Stimulated activated naive CD8-positive, alpha-beta T cell treated with anti-CD3 and anti-CD28 coated beads, Interleukin-15, amount 100 ng/mL, for 72 hours (primary cell): ENCODE data around the gene SMIM30.

ENCODE experiments used
- ATAC-seq: fragments of 150-1000 bp; cut with Tn5 transposase; 2 replicates; pipeline ENCODE4 v1.10.0; 2021; ENCODE audit warnings: mild to moderate bottlenecking, moderate library complexity
- DNase-seq, 2 donors: peaks; one replicate each; pipeline ENCODE4 v3.0.0; 2021 to 2022
- H3K27ac Mint-ChIP-seq, 2 donors: one replicate each; pipeline ENCODE4 v1.8.0; 2022; ENCODE audit warnings: mild to moderate bottlenecking in 2 of 2, mixed read lengths in 2 of 2, moderate library complexity in 2 of 2
- H3K27me3 Mint-ChIP-seq: one replicate; pipeline ENCODE4 v1.8.0; 2022; ENCODE audit warnings: mixed read lengths
- H3K4me1 Mint-ChIP-seq: one replicate; pipeline ENCODE4 v1.8.0; 2022; ENCODE audit warnings: mild to moderate bottlenecking, mixed read lengths
- H3K4me3 Mint-ChIP-seq, 2 donors: one replicate each; pipeline ENCODE4 v1.8.0; 2022; ENCODE audit warnings: mild to moderate bottlenecking in 2 of 2, mixed read lengths in 2 of 2, moderate library complexity in 1 of 2
- H3K9me3 Mint-ChIP-seq, 2 donors: one replicate each; pipeline ENCODE4 v1.8.0; 2022; ENCODE audit warnings: mixed read lengths in 2 of 2

Gene SMIM30

DNA sequence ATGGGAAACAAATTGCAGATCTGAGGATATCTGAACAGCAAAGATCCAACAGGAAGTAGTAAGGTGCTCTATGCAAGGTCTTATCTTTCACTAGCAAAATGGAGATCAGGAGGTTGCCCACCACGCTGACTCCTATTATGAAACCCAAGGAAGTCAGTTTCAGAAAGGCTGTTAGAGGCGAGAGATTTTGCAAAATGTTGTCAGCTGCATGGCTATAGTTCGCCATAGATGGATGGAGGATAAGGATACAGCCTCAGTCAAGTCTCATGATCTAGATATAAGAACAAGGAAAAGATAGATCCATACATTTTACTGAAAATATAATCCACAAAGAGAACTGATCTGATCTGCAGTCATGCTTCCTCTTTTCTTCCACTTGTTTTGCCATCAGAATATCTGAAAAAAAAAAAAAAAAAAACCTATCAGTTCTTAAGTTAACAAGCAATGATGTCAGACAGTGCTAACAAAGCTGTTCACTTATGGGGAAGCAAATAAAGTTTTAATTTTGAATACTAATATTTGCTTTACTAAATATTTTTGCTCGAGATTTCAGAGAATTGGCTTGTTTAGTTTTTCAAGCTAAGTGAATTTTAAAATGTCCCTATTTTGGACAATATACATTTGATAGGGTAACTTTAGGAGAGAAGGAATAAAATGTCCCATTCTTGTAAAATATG is 33.7 kb downstream of the SMIM30 start:
- Mint-ChIP-seq H3K27ac (no peak overlapping the region), H3K4me1 (peaks cover 6% of the 10 kb centered on the region), H3K4me3 (no peak overlapping the region), H3K9me3 (no peaks in the 10 kb centered on the region), H3K27me3 (peaks cover 60% of the 10 kb centered on the region)
- no peak for DNase-seq
- no peak for ATAC-seq

DNA sequence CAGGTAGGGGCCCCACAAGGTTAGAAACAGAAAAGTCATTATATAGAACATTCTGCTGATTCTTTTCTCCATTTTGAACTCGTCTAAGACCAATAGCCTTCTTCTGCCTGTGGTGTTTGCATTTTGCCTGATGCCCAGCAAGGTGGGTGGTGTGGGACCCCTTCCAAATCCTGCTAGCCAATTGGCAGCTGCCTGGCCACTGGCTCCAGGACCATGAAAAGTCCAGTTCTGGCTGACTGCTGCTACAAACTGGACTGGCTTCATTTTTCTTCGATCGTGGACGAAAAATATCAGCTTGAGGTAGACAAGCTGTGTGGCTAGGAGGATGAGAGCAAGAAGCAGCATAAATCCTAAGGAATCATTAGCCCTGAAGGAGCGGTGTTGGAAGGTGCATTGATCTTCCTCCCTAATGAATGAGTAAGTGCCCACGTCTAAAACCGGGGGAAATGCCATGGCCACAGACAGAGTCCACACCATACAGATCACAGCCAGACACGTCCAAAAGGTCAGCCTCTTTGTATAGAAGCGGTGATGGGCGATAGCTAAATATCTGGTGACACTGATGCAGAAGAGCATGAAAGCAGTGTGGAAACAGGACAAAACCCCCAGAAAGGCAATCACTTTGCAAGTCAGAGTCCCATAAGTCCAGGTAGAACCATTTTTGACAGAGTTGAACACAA is 34.4 kb downstream of the SMIM30 start:
- H3K4me3 Mint-ChIP-seq, result no peak overlapping the region
- ATAC-seq, result no peak
- H3K4me1 Mint-ChIP-seq, result peaks cover 6% of the 10 kb centered on the region
- H3K27ac Mint-ChIP-seq, result no peak overlapping the region
- DNase-seq, result no peak
- no peaks in the 10 kb centered on the region for H3K9me3 Mint-ChIP-seq
- peaks cover 63% of the 10 kb centered on the region for H3K27me3 Mint-ChIP-seq

DNA sequence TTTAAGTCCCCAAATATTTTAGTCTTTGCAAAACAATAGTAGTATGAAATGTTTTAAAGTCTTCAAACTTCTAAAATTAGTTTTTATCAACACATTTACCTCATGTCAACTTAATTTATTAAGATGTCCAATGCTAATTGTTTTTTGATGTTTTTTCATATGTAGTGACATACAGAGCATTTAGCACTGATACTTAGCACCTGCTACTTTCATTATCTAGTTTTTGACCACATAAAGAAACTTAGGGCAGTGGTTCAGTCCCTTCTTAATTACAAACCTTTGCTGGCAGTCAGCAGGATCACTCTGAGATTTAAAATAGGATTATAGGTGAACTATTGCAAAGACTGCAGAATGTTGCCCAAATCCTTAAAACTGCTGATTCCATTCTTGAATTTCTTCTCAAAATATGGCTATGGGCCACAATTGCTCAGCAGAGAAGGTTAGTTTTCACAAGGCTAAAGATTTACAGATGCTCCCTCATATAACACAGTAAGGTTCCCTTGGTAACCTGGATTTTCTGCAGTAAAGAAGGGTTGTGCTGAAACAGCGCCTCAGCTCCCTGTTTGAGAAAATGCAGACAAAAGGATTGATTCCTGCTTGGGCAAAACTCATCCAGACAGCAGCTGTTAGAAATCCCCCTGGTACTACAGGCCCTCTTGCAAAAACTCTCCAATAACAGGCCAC is 35.1 kb downstream of the SMIM30 start:
- DNase-seq (no peak), ATAC-seq (no peak)
- Mint-ChIP-seq H3K27ac (no peak overlapping the region), H3K4me3 (no peak overlapping the region), H3K27me3 (peaks cover 63% of the 10 kb centered on the region), H3K9me3 (no peaks in the 10 kb centered on the region), H3K4me1 (peaks cover 6% of the 10 kb centered on the region)

DNA sequence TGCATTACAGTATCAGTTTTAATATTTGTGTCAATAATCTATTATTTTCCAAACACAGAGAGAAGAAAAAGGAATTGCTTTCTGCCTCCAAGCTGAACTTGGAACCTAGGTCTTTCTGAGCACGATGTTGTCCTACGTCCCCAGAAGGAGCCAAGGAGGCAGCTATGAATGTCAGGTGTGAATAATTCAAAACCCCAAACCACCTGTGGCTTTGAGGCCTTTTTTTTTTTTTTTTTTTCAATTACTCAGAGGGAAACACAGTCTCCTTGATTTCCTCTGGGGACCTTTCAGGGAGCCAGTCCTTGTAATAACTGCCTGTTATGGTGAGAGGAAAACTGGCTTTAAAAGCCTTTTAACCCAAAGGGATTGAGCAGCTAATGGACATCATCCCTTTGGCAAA is 40.0 kb downstream of the SMIM30 start:
- H3K27ac Mint-ChIP-seq, result no peak overlapping the region
- H3K4me3 Mint-ChIP-seq, result no peak overlapping the region
- no peak for ATAC-seq
- no peaks in the 10 kb centered on the region for H3K9me3 Mint-ChIP-seq
- H3K27me3 Mint-ChIP-seq, result peaks cover 36% of the 10 kb centered on the region
- no peak for DNase-seq
- H3K4me1 Mint-ChIP-seq, result no peaks in the 10 kb centered on the region

DNA sequence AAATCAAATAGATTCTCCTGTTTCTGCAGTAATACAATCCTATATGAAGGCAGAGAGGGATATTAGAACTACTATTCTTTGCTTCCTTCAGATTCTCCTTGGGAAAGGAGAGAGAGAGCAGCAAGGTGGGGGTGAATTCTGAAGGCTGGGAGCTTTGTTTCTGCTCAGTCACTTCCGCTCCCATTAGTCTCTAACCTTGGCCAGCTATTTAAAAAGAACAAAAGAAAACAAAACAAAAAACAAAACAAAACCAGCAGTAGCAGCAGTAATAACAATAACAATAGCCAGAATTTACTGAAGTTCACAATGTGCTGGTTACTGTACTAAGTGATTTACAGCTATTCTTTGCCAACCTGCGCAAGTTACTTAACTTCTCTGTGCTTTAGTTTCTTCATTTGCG is 41.7 kb downstream of the SMIM30 start:
- Mint-ChIP-seq H3K9me3 (no peaks in the 10 kb centered on the region), H3K4me3 (no peak overlapping the region), H3K27ac (no peak overlapping the region), H3K27me3 (peaks cover 34% of the 10 kb centered on the region), H3K4me1 (no peaks in the 10 kb centered on the region)
- no peak for DNase-seq
- ATAC-seq, result no peak

DNA sequence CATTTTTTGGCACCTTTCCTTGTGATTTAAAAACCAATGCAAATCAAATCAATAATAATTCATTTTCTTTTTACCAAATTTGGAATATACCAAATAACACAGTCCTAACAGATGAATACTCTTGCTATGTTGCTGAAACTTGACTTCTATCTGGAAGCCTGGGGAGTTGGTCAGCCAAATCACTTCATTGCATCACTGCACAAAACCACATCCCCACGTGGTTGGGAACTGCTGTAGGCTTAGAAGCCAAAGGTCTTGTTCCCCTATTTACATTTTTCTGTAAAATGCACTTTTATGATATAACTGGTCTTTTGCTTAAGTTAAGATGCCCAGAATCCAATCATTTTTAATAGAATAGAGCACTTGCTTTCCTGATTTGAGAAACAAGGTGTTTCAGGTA is 46.9 kb downstream of the SMIM30 start:
- no peak for ATAC-seq
- no peak for DNase-seq
- Mint-ChIP-seq H3K27me3 (peaks cover 8% of the 10 kb centered on the region), H3K4me1 (no peaks in the 10 kb centered on the region), H3K27ac (no peak overlapping the region), H3K9me3 (no peaks in the 10 kb centered on the region), H3K4me3 (no peak overlapping the region)
